GM12878 (cell line): ENCODE results near the gene GNB5. TPM values are rescaled to one million over a fixed set of nuclear protein-coding genes. Genes with fewer than 3 reads are reported as not detected.

Source experiments
- ATF7 ChIP-seq: fragments of 450-650 bp; IDR thresholded peaks from 2 replicates; pipeline ENCODE4 v1.6.1; 2016; ENCODE audit warnings: low read depth, mild to moderate bottlenecking
- BRCA1 ChIP-seq: IDR thresholded peaks from 2 replicates; pipeline ENCODE4 v1.6.1; 2011; ENCODE audit warnings: low read depth, low read length, improper control_type of control experiment
- CBX3 ChIP-seq: fragments of 200-600 bp; sonication (generic); IDR thresholded peaks from 2 replicates; pipeline ENCODE4 v1.6.1; 2016; ENCODE audit warnings: low read depth, borderline replicate concordance
- CHD2 ChIP-seq: IDR thresholded peaks from 2 replicates; pipeline ENCODE4 v1.6.1; 2011; ENCODE audit warnings: low read depth, low read length, improper control_type of control experiment, borderline replicate concordance
- CHD4 ChIP-seq: fragments of 200-600 bp; sonication (generic); IDR thresholded peaks from 2 replicates; pipeline ENCODE4 v1.6.1; 2016; ENCODE audit warnings: mild to moderate bottlenecking
- KLF5 ChIP-seq: fragments of 450-650 bp; IDR thresholded peaks from 2 replicates; pipeline ENCODE4 v1.6.1; 2014; ENCODE audit warnings: mild to moderate bottlenecking; ENCODE audit not compliant: partially characterized antibody
- MEF2A ChIP-seq: IDR thresholded peaks from 2 replicates; pipeline ENCODE4 v1.6.1; 2011; ENCODE audit warnings: low read depth, mild to moderate bottlenecking, low read length, moderate library complexity; ENCODE audit not compliant: insufficient read depth
- MYB ChIP-seq: fragments of 150-350 bp; IDR thresholded peaks from 2 replicates; pipeline ENCODE4 v1.6.1; 2014; ENCODE audit warnings: mild to moderate bottlenecking, low read depth, low read length, borderline replicate concordance
- NFIC ChIP-seq: IDR thresholded peaks from 2 replicates; pipeline ENCODE4 v1.6.1; 2012; ENCODE audit warnings: low read depth, mild to moderate bottlenecking, inconsistent platforms, low read length, moderate library complexity
- NR2F1 ChIP-seq: fragments of 450-650 bp; conservative IDR thresholded peaks from 2 replicates; pipeline ENCODE4 v1.6.1; 2017; ENCODE audit warnings: mild to moderate bottlenecking
- RUNX3 ChIP-seq: IDR thresholded peaks from 2 replicates; pipeline ENCODE4 v1.6.1; 2012; ENCODE audit warnings: low read length, inconsistent platforms
- STAT1 ChIP-seq: fragments of 450-650 bp; conservative IDR thresholded peaks from 2 replicates; pipeline ENCODE4 v1.6.1; 2014; ENCODE audit warnings: antibody characterized with exemption, mild to moderate bottlenecking
- TCF12 ChIP-seq: IDR thresholded peaks from 2 replicates; pipeline ENCODE4 v1.6.1; 2011; ENCODE audit warnings: low read depth, mild to moderate bottlenecking, low read length
- ZBTB33 ChIP-seq: fragments of 450-650 bp; IDR thresholded peaks from 2 replicates; pipeline ENCODE4 v1.6.1; 2017; ENCODE audit warnings: mild to moderate bottlenecking
- ZBTB40 ChIP-seq: fragments of 450-650 bp; IDR thresholded peaks from 2 replicates; pipeline ENCODE4 v1.6.1; 2016; ENCODE audit warnings: mild to moderate bottlenecking, moderate library complexity, borderline replicate concordance
- ZNF592 ChIP-seq: fragments of 450-650 bp; IDR thresholded peaks from 2 replicates; pipeline ENCODE4 v1.6.1; 2017; ENCODE audit warnings: mild to moderate bottlenecking, moderate library complexity
- ZNF622 ChIP-seq: fragments of 450-650 bp; IDR thresholded peaks from 2 replicates; pipeline ENCODE4 v1.6.1; 2017; ENCODE audit warnings: mild to moderate bottlenecking, inconsistent platforms
- polyA plus RNA-seq, 11 experiments: library from polyadenylated mRNA; depleted of rRNA in 4 of 11; unstranded in 6 of 11; stranded (reverse) in 5 of 11; fragments of >200 nt; fragmentation: Nextera tagmentation in 4 of 11; fragmentation: Illumina TruSeq in 1 of 11; extraction: Ambion mirVana in 4 of 11; extraction: Trizol in 1 of 11; gene quantifications; 1 replicate in 1 of 11; 2 replicates in 10 of 11; pipeline versions ENCODE4 v1.2.1 to v1.2.3, GENCODE V29; 2011 to 2016; ENCODE audit warnings: inconsistent platforms in 2 of 11, missing spikeins in 2 of 11, low read depth in 1 of 11
- total RNA-seq, 4 experiments: library from RNA; depleted of rRNA in 3 of 4; stranded (reverse); fragments of >200 nt in 3 of 4; fragmentation: Illumina TruSeq in 1 of 4; extraction: Trizol in 1 of 4; gene quantifications; 2 replicates each; pipeline versions ENCODE4 v1.2.1 to v1.2.3, GENCODE V29; 2013 to 2021

GNB5 gene
- total and polyA plus RNA-seq, 10 of the 15 experiments (the other 5 are each of a cell fraction or from before 2014, with no cell fraction given) = 2.4 to 25.9 (median 15.2) TPM

GRCh38 chr15:52082197-52083036 lies 108.8 kb downstream of the GNB5 start (continued):
- 0 out of 2 replicates have a peak, but pooled peaks have one; percentile 8 for TF ChIP-seq ZNF592
- no peak for TF ChIP-seq CBX3
- TF ChIP-seq MEF2A = peak; percentile 92
- TF ChIP-seq NFIC = peak; percentile 77
- no peak for TF ChIP-seq BRCA1
- no peak for TF ChIP-seq ZBTB40
- TF ChIP-seq ZBTB33 = peak; percentile 64; the same call in 1 of the 2 replicates
- TF ChIP-seq TCF12 = no peak; the same call in 1 of the 2 replicates
- TF ChIP-seq STAT1 = no peak
- no peak for TF ChIP-seq ZNF622
- TF ChIP-seq CHD2 = no peak
- TF ChIP-seq NR2F1 = no peak
- TF ChIP-seq ATF7 = peak; percentile 73; the same call in 1 of the 2 replicates
- no peak for TF ChIP-seq MYB
- TF ChIP-seq RUNX3 = peak; percentile 96
- no peak for TF ChIP-seq CHD4
- TF ChIP-seq KLF5 = no peak
